H1 (cell line): ENCODE results near the gene TP53BP1. TPM values are rescaled to one million over a fixed set of nuclear protein-coding genes. Genes with fewer than 3 reads are reported as not detected.
A peak's percentile ranks its signal among the peaks of the same experiment; 100 is the strongest.

Source experiments
- CTCF ChIA-PET: fragments of 300-600 bp; sonication (Branson Sonifier 250); formaldehyde crosslinking; loops from one replicate; lab custom pipeline; 2021; ENCODE audit not compliant: partially characterized antibody; lab: Charles Lee
- POLR2A ChIA-PET: fragments of 300-600 bp; sonication (Branson Sonifier 250); formaldehyde crosslinking; loops from one replicate; lab custom pipeline; 2021; ENCODE audit warnings: inconsistent platforms; ENCODE audit not compliant: partially characterized antibody; lab: Charles Lee
- DNase-seq, 2 experiments: peaks; one replicate each; pipeline versions ENCODE4 v3.0.0 to v3.0.0-alpha.2; 2010 to 2022; ENCODE audit warnings: low spot score in 2 of 2, low read depth in 1 of 2, mixed read lengths in 1 of 2
- FAIRE-seq: peaks from 2 replicates; lab custom pipeline; 2011; peaks lifted over from hg19 to GRCh38; lab: Jason Lieb, UNC
- H2AFZ ChIP-seq: 2 replicates; pipeline ENCODE4 v1.8.1; 2012; ENCODE audit warnings: low read length, inconsistent platforms
- H2AK5ac ChIP-seq: 2 replicates; pipeline ENCODE4 v1.6.1; 2013; ENCODE audit warnings: low read depth, low read length
- H2BK120ac ChIP-seq: replicated peaks from 2 replicates; pipeline ENCODE3; 2013; ENCODE audit warnings: low read depth, low read length, inconsistent platforms
- H2BK12ac ChIP-seq: 2 replicates; pipeline ENCODE4 v1.6.1; 2013; ENCODE audit warnings: low read depth, low read length
- H2BK15ac ChIP-seq: 2 replicates; pipeline ENCODE4 v1.6.1; 2013; ENCODE audit warnings: low read length
- H2BK20ac ChIP-seq: 2 replicates; pipeline ENCODE4 v1.6.1; 2013; ENCODE audit warnings: low read length
- H2BK5ac ChIP-seq: 2 replicates; pipeline ENCODE4 v1.6.1; 2013; ENCODE audit warnings: low read depth, low read length
- H3K14ac ChIP-seq: 2 replicates; pipeline ENCODE4 v1.6.1; 2013; ENCODE audit warnings: inconsistent platforms; ENCODE audit not compliant: insufficient read length
- H3K18ac ChIP-seq: 2 replicates; pipeline ENCODE4 v1.6.1; 2013; ENCODE audit warnings: low read length; ENCODE audit errors: extremely low read depth
- H3K23ac ChIP-seq: 2 replicates; pipeline ENCODE4 v1.6.1; 2013; ENCODE audit warnings: inconsistent platforms; ENCODE audit not compliant: insufficient read length
- H3K23me2 ChIP-seq: 2 replicates; pipeline ENCODE4 v1.6.1; 2013; ENCODE audit warnings: low read depth, low read length
- H3K27ac ChIP-seq: 2 replicates; pipeline ENCODE4 v1.6.1; 2011; ENCODE audit warnings: low read depth, low read length, inconsistent platforms
- H3K27me3 ChIP-seq, 4 experiments: replicated peaks in 1 of 4; 1 replicate in 1 of 4; 2 replicates in 3 of 4; pipeline versions ENCODE4 v1.6.1 to v1.8.1; 2011 to 2013; ENCODE audit warnings: low read length in 3 of 4, mild to moderate bottlenecking in 3 of 4, inconsistent platforms in 2 of 4, mixed read lengths in 2 of 4, moderate library complexity in 1 of 4; ENCODE audit not compliant: control insufficient read depth in 3 of 4, insufficient read depth in 3 of 4; ENCODE audit errors: extremely low read depth in 1 of 4
- H3K36me3 ChIP-seq, 4 experiments: 2 replicates each; pipeline versions ENCODE4 v1.6.1 to v1.8.1; 2011 to 2013; ENCODE audit warnings: mild to moderate bottlenecking in 4 of 4, low read length in 3 of 4, moderate library complexity in 2 of 4, control low read depth in 1 of 4, inconsistent platforms in 1 of 4; ENCODE audit not compliant: insufficient read depth in 4 of 4, control insufficient read depth in 2 of 4
- H3K4ac ChIP-seq: replicated peaks from 2 replicates; pipeline ENCODE3; 2013; ENCODE audit warnings: low read length, low read depth, mixed read lengths, inconsistent platforms; ENCODE audit not compliant: insufficient read length
- H3K4me1 ChIP-seq, 4 experiments: replicated peaks in 1 of 4; 1 replicate in 1 of 4; 2 replicates in 3 of 4; pipeline versions ENCODE4 v1.6.1 to v1.8.1; 2011 to 2013; ENCODE audit warnings: low read length in 3 of 4, inconsistent platforms in 2 of 4, mixed read lengths in 1 of 4; ENCODE audit not compliant: insufficient read depth in 4 of 4, control insufficient read depth in 3 of 4
- H3K4me2 ChIP-seq, 2 experiments: 2 replicates each; pipeline versions ENCODE4 v1.6.1 to v1.8.1; 2011 to 2013; ENCODE audit warnings: low read depth in 2 of 2, low read length in 2 of 2, control low read depth in 1 of 2, inconsistent platforms in 1 of 2, mild to moderate bottlenecking in 1 of 2; ENCODE audit not compliant: insufficient read depth in 1 of 2
- H3K4me3 ChIP-seq, 4 experiments: fragments of 200-600, 300-600 bp in 1 of 4; sonication (generic), shearing (Covaris generic), sonication (Bioruptor Twin) in 1 of 4; 2 replicates each; pipeline versions ENCODE4 v1.5.1 to v1.8.1; 2011 to 2016; ENCODE audit warnings: low read length in 4 of 4, low read depth in 3 of 4, control low read depth in 2 of 4, inconsistent platforms in 2 of 4, mild to moderate bottlenecking in 2 of 4, mixed read lengths in 1 of 4, moderate library complexity in 1 of 4; ENCODE audit not compliant: insufficient read depth in 2 of 4; ENCODE audit errors: extremely low read depth in 1 of 4
- H3K56ac ChIP-seq: replicated peaks from 2 replicates; pipeline ENCODE3; 2013; ENCODE audit warnings: low read depth, mild to moderate bottlenecking, mixed read lengths, low read length, inconsistent platforms; ENCODE audit not compliant: insufficient read length
- H3K79me1 ChIP-seq: 2 replicates; pipeline ENCODE4 v1.6.1; 2013; ENCODE audit warnings: low read depth, low read length, control low read depth
- H3K79me2 ChIP-seq, 2 experiments: 2 replicates each; pipeline versions ENCODE4 v1.6.1 to v1.8.1; 2012 to 2013; ENCODE audit warnings: low read length in 2 of 2, mild to moderate bottlenecking in 2 of 2, inconsistent platforms in 1 of 2; ENCODE audit not compliant: insufficient read depth in 2 of 2, control insufficient read depth in 1 of 2
- H3K9ac ChIP-seq, 4 experiments: replicated peaks in 1 of 4; 1 replicate in 1 of 4; 2 replicates in 3 of 4; pipeline versions ENCODE4 v1.6.1 to v1.8.1; 2011 to 2013; ENCODE audit warnings: low read depth in 3 of 4, low read length in 3 of 4, control low read depth in 2 of 4, mild to moderate bottlenecking in 2 of 4, moderate library complexity in 2 of 4, inconsistent platforms in 1 of 4; ENCODE audit errors: extremely low read depth in 1 of 4
- H3K9me3 ChIP-seq, 2 experiments: 2 replicates each; pipeline versions ENCODE4 v1.6.1 to v1.8.1; 2012 to 2013; ENCODE audit warnings: mild to moderate bottlenecking in 2 of 2, moderate library complexity in 2 of 2, control low read depth in 1 of 2, inconsistent platforms in 1 of 2, low read depth in 1 of 2, low read length in 1 of 2, mixed read lengths in 1 of 2; ENCODE audit not compliant: insufficient read depth in 2 of 2
- H4K20me1 ChIP-seq, 2 experiments: replicated peaks in 1 of 2; 2 replicates each; pipeline versions ENCODE3 to v1.8.1; 2011 to 2013; ENCODE audit warnings: inconsistent platforms in 2 of 2, low read length in 2 of 2, mild to moderate bottlenecking in 1 of 2; ENCODE audit not compliant: insufficient read depth in 2 of 2, control insufficient read depth in 1 of 2
- H4K5ac ChIP-seq: 2 replicates; pipeline ENCODE4 v1.6.1; 2013; ENCODE audit warnings: low read length, low read depth, mixed read lengths, inconsistent platforms; ENCODE audit not compliant: insufficient read length
- H4K8ac ChIP-seq: 2 replicates; pipeline ENCODE4 v1.8.0; 2013; ENCODE audit warnings: mild to moderate bottlenecking, moderate library complexity, low read length, inconsistent platforms; ENCODE audit not compliant: insufficient read depth; ENCODE audit errors: extremely low read depth
- H4K91ac ChIP-seq: replicated peaks from 2 replicates; pipeline ENCODE3; 2013; ENCODE audit warnings: low read length, mixed read lengths, inconsistent platforms; ENCODE audit not compliant: insufficient read length
- CBX5 ChIP-seq: fragments of 300-800, 300-1000 bp; sonication (generic); IDR thresholded peaks from 2 replicates; pipeline ENCODE4 v1.7.1; 2016; ENCODE audit warnings: antibody characterized with exemption, low read length, low read depth
- CREB1 ChIP-seq: IDR thresholded peaks from 2 replicates; pipeline ENCODE4 v1.6.1; 2012; ENCODE audit warnings: inconsistent platforms
- EP300 ChIP-seq, 2 experiments: IDR thresholded peaks; 1 replicate in 1 of 2; 2 replicates in 1 of 2; pipeline ENCODE4 v1.6.1; 2011 to 2012; ENCODE audit warnings: low read depth in 2 of 2, low read length in 2 of 2, mild to moderate bottlenecking in 2 of 2, borderline replicate concordance in 1 of 2, inconsistent platforms in 1 of 2, moderate library complexity in 1 of 2
- MAX ChIP-seq: IDR thresholded peaks from 2 replicates; pipeline ENCODE4 v1.6.1; 2012; ENCODE audit warnings: inconsistent platforms
- SAP30 ChIP-seq: fragments of 300-600 bp; sonication (generic); IDR thresholded peaks from 2 replicates; pipeline ENCODE4 v1.7.1; 2012; ENCODE audit warnings: low read length, moderate library complexity, mild to moderate bottlenecking, inconsistent platforms; ENCODE audit not compliant: insufficient read depth, insufficient replicate concordance
- SIX5 ChIP-seq: IDR thresholded peaks from 2 replicates; pipeline ENCODE4 v1.6.1; 2011; ENCODE audit warnings: mild to moderate bottlenecking, low read depth, low read length
- SUZ12 ChIP-seq: fragments of 200-600 bp; sonication (generic); IDR thresholded peaks from 2 replicates; pipeline ENCODE4 v1.6.1; 2012; ENCODE audit warnings: mild to moderate bottlenecking, inconsistent platforms, low read length, moderate library complexity, mixed read lengths
- WGBS, 2 experiments: shearing (Covaris generic) in 1 of 2; methylation state at CpG; one replicate each; pipeline versions ENCODE4 v1.1.6 to v1.1.7; 2013 to 2015; ENCODE audit warnings: low lambda C conversion rate in 2 of 2, mixed read lengths in 2 of 2, inconsistent platforms in 1 of 2, low coverage in 1 of 2, missing lambda C conversion rate in 1 of 2; ENCODE audit not compliant: insufficient replicate concordance in 2 of 2, insufficient coverage in 1 of 2, insufficient read length in 1 of 2; ENCODE audit errors: extremely low coverage in 1 of 2, missing lambda C conversion rate in 1 of 2; 5-methylcytosine and 5-hydroxymethylcytosine counted together
- long read RNA-seq, 2 experiments: library from RNA in 1 of 2; library from capped mRNA in 1 of 2; stranded (forward); transcript quantifications; one replicate each; pipeline ENCODE4 v2.0.0, GENCODE V29; 2021; ENCODE audit warnings: inconsistent platforms in 1 of 2
- polyA minus RNA-seq, 3 experiments: library from RNA; depleted of rRNA, polyadenylated mRNA; stranded (reverse); fragments of >200 nt; gene quantifications; 1 replicate in 2 of 3; 2 replicates in 1 of 3; pipeline ENCODE4 v1.2.3, GENCODE V29; 2011
- polyA plus RNA-seq, 7 experiments: library from polyadenylated mRNA; depleted of rRNA in 3 of 7; stranded (reverse) in 5 of 7; unstranded in 2 of 7; fragments of >200 nt in 5 of 7; fragments of 200-250 nt in 2 of 7; gene quantifications; 1 replicate in 5 of 7; 2 replicates in 1 of 7; 4 replicates in 1 of 7; pipeline versions ENCODE4 v1.2.1 to v1.2.3, GENCODE V29; 2011 to 2013; ENCODE audit warnings: missing spikeins in 2 of 7, mixed read lengths in 2 of 7
- total RNA-seq: library from RNA; stranded (reverse); fragmentation: NEBNext Ultra II Directional; extraction: Animal tissue kit (Norgen Biotek cat#: 25700); gene quantifications from 2 replicates; pipeline ENCODE4 v1.2.1, GENCODE V29; 2021

Gene TP53BP1
- total RNA-seq (63.6 and 68.5 TPM in 2 replicates), polyA plus RNA-seq (2011; rRNA removed) (24.8 and 34.1 TPM in 2 replicates), polyA minus RNA-seq (2011; rRNA and poly(A)+ RNA removed) (129 and 168 TPM in 2 replicates)
- 49.1 TPM for polyA plus RNA-seq (2011; cell fraction: cytosol; rRNA removed)
- polyA plus RNA-seq (2011; cell fraction: nucleus; rRNA removed), result 85.7 TPM
- 55.5 to 63.8 TPM (median 58.5 TPM) in 4 replicates for polyA plus RNA-seq (2012, experiment 1 of 2)
- 2.5 TPM for polyA plus RNA-seq (2012, experiment 2 of 2)
- polyA plus RNA-seq (2013, experiment 1 of 2), result 23.1 TPM
- polyA plus RNA-seq (2013, experiment 2 of 2), result 20.2 TPM
- polyA minus RNA-seq (2011; cell fraction: cytosol; rRNA and poly(A)+ RNA removed), result 50.2 TPM
- polyA minus RNA-seq (2011; cell fraction: nucleus; rRNA and poly(A)+ RNA removed), result 116 TPM
- long read RNA-seq, experiment 1, full-length matches to known transcripts, result 3 of 40 reads
- long read RNA-seq, experiment 1, partial matches to known transcripts, result 30 of 40 reads
- long read RNA-seq, experiment 1, other reads (novel, unspliced or antisense), result 7 of 40 reads
- long read RNA-seq, experiment 2, partial matches to known transcripts, result 15 of 18 reads
- long read RNA-seq, experiment 2, other reads (novel, unspliced or antisense), result 3 of 18 reads

DNA sequence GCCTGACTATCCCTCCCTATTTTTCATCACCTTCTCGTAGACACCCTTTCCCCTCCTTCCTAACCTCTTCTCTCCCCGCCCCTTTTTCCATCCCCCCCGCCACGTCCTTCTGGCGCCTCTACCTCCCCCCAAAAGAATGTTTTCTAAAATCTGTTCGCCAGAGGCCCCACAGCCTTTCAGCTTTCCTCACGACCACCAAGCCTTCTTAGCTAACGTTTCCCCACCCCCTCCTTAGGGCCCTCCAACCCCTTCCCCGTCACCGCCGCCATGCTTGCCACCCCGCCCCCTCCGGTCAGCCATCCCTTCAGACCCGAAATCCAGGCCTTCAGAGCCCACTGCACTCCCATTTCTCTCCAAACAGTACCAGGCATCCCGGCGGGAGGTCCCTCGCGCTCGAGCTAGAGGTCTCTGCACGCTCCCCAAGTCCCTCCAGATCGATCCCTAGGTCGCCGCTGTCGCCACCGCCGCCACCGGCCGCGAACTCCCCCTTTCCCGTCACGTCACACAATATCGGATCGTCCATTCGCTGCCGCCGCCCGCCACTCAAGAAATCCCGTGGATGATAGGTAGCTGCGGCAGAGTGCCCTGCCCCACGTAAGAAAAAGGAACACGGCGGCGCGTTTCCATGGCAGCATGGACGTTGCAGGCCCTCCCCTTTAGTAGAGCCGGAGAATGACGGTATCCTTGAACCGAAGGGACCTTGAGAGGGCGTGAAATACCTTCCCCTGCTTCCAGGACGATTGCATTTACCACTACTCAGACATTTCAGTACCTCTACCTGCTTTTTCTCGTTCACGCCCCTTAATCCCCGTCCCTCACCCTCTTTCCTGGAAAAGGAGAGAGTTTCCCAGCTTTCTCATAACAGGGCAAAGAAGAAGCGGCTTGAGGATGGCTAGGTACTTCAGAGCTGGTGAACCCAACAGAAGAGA is at the start of gene TP53BP1:
TP53BP1 (minus strand) TSS at position 484 of the 929 bp plus-strand sequence; CDS start at position 371, 113 bp downstream.
- Histone ChIP-seq H2BK5ac (peak within 1 kb of the TSS; percentile 97), H2BK15ac (no peak within 1 kb of the TSS), H3K4me3 (peak within 1 kb of the TSS; percentile 66 to 97 (median 82)), H3K36me3 (peaks cover 3 to 33% (median 19%) of the 10 kb centered on the region in 4 experiments; a peak in 7 of 8 replicates), H4K91ac (no peak within 1 kb of the TSS), H2BK20ac (no peak within 1 kb of the TSS), H3K9ac (peak within 1 kb of the TSS; percentile 77 to 95 (median 90)), H2BK12ac (peak within 1 kb of the TSS; percentile 60; the same call in 1 of the 2 replicates), H3K4ac (no peak within 1 kb of the TSS), H3K14ac (no peak within 1 kb of the TSS), H3K9me3 (no peaks in the 10 kb centered on the region), H3K79me2 (peaks cover 0 to 32% of the 10 kb centered on the region in 2 experiments; a peak in 2 of 4 replicates), H4K20me1 (no peaks in the 10 kb centered on the region), H3K23me2 (peaks cover 14% of the 10 kb centered on the region; the same call in 1 of the 2 replicates), H3K4me2 (peak within 1 kb of the TSS; percentile 58 to 63), H4K8ac (peak within 1 kb of the TSS; percentile 92; the same call in 1 of the 2 replicates), H2AFZ (peak within 1 kb of the TSS; percentile 91), H3K18ac (peak within 1 kb of the TSS; percentile 100), H2AK5ac (no peak within 1 kb of the TSS), H3K27ac (peak within 1 kb of the TSS; percentile 94), H3K79me1 (no peaks in the 10 kb centered on the region), H3K56ac (peak within 1 kb of the TSS; percentile 66), H2BK120ac (no peak within 1 kb of the TSS), H3K27me3 (no peaks in the 10 kb centered on the region), H4K5ac (peak within 1 kb of the TSS; percentile 90), H3K4me1 (peaks cover 3 to 13% (median 4%) of the 10 kb centered on the region in 4 experiments; a peak in 5 of 7 replicates), H3K23ac (no peak within 1 kb of the TSS)
- WGBS, 2 experiments, result 2% methylated on average over 40 of the region's 54 CpGs; no CpG with 5 or more reads in 1 of the 2 experiments
- FAIRE-seq, result peak; percentile 28
- POLR2A ChIA-PET, result interaction anchor here (0.6 to 8.0 kb wide), 12 partner anchors 9 to 289 kb away, joined by 3 to 81 read pairs (median 4); no protein-coding TSS in a partner anchor
- CTCF ChIA-PET, result interaction anchor here (0.6 to 8.7 kb wide), 5 partner anchors 9 to 118 kb away, joined by 3 to 121 read pairs (median 5); partner anchors contain the start of gene MAP1A
- DNase-seq, result peak; percentile 84 to 95
- TF ChIP-seq EP300 (IDR thresholded peaks at IDR 0.05; ENCODE audit: borderline replicate concordance in 1 of 2, low read depth in 2 of 2, low read length in 2 of 2) (no peak), CBX5 (no peak), SUZ12 (no peak), SIX5 (no peak), SAP30 (peak; percentile 17), MAX (no peak), CREB1 (peak; percentile 92)
